ENCODE results near the gene TMOD1. TPM values are rescaled to one million over a fixed set of nuclear protein-coding genes. Genes with fewer than 3 reads are reported as not detected.

The TMOD1 gene
- total and polyA plus RNA-seq, 9 of the 15 experiments (the other 6 are each of a cell fraction or from before 2014, with no cell fraction given) = 7.1 to 41.2 (median 14.2) TPM

DNA sequence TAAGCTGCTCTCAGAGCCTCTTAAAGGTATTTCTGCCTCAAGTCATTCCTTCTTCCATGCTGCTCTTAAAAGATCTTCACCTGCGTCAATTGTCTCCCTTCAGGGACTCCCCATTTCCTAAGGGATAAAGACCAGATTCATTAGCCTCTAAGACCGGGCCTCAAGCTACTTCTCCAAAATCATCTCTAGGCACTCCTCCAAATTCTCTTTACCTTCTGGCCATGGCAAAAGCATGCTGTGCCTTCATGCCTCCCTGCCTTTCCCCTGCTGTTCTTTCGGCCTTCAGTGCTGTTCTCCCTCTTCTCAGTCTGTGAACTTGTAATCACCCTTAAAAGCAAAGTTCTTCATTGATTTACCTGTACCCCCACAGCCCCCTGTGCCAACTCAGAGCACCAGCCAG is 4.4 kb downstream of the TMOD1 start (continued):
- TF ChIP-seq AFF4 (CRISPR knock-in tag; IDR thresholded peaks at IDR 0.05) = no peak

DNA sequence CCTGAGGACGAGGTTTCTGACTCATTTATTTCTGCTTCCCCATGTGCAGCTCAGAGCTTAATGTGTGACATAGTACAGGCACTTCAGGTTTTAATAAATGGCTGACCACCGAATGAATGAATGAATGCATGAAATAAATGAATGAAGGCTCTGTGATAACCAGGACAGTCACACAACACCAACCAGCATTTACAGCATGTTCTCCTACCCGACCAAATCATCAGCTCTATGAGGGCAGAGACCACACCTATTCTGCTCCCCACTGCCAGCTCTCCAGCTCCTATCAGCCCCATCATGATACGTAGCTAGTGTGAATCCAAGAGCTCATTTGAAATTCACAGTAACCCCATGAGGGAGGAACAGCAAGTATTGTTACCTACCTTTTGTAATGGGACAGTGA is 4.8 kb downstream of the TMOD1 start:
- FAIRE-seq (no peak), ATAC-seq (no peak), DNase-seq (ENCODE audit: extremely low read depth in 1 of 4, low spot score in 3 of 4) (no peak)
- Histone ChIP-seq H2AFZ (ENCODE audit: low read depth, low read length) (no peak overlapping the region), H3K36me3 (ENCODE audit: control insufficient read depth, insufficient read depth, low read length) (peaks cover 33% of the 10 kb centered on the region), H3K9ac (ENCODE audit: insufficient read depth in 1 of 2, low read depth in 2 of 2, low read length in 2 of 2) (no peak overlapping the region), H3K9me1 (ENCODE audit: control insufficient read depth, insufficient read depth, low read length) (peaks cover 5% of the 10 kb centered on the region), H3K27ac (ENCODE audit: extremely low read depth, low read depth, low read length) (no peak overlapping the region; the same call in 2 of the 3 replicates), H3K4me1 (replicated peaks in 1 of 2; ENCODE audit: control insufficient read depth in 2 of 2, insufficient read depth in 2 of 2, low read length in 2 of 2) (peaks cover 44 to 66% of the 10 kb centered on the region in 2 experiments), H3K9me3 (replicated peaks; ENCODE audit: control insufficient read depth, insufficient read depth, low read depth, low read length) (no peaks in the 10 kb centered on the region), H3K27me3 (ENCODE audit: control insufficient read depth in 2 of 2, insufficient read depth in 2 of 2, low read length in 2 of 2) (no peaks in the 10 kb centered on the region; a peak in 1 of 5 replicates), H3K79me2 (ENCODE audit: control insufficient read depth, insufficient read depth, low read length) (peaks cover 94% of the 10 kb centered on the region), H3K4me3 (no peak overlapping the region), H4K20me1 (replicated peaks; ENCODE audit: control insufficient read depth, insufficient read depth, low read length) (peaks cover 29% of the 10 kb centered on the region), H3K4me2 (ENCODE audit: insufficient read depth, low read length) (peak overlapping the region; percentile 22; the same call in 1 of the 2 replicates)
- intact Hi-C loops (cut with micrococcal nuclease) (no loop called here), in situ Hi-C loops (cut with MboI) (no loop called here)
- 55% methylated on average over 4 of the region's 4 CpGs for WGBS (ENCODE audit: insufficient coverage, low coverage, missing lambda C conversion rate)
- TF ChIP-seq CREB5 (CRISPR knock-in tag; IDR thresholded peaks at IDR 0.05) (no peak), ZNF24 (IDR thresholded peaks at IDR 0.05) (peak; percentile 78; the same call in 1 of the 2 replicates)
- no TSS peak for BruUV-seq (replicated peaks)
- CTCF ChIA-PET (ENCODE audit: low intra/inter-chr PET ratio) = no interaction called here
- POLR2A ChIA-PET = interaction anchor here (0.6 to 5.3 kb wide), 4 partner anchors 11 to 815 kb away, joined by 3 to 29 read pairs (median 5); partner anchors contain the start of genes NCBP1 and TSTD2

All from K562 (cell line).